H1 (cell line): ENCODE measurements around the gene TNPO2. TPM values are rescaled to one million over a fixed set of nuclear protein-coding genes. Genes with fewer than 3 reads are reported as not detected.

Experiments
- CTCF ChIA-PET: fragments of 300-600 bp; sonication (Branson Sonifier 250); formaldehyde crosslinking; loops from one replicate; lab custom pipeline; 2021; ENCODE audit not compliant: partially characterized antibody; lab: Charles Lee
- POLR2A ChIA-PET: fragments of 300-600 bp; sonication (Branson Sonifier 250); formaldehyde crosslinking; loops from one replicate; lab custom pipeline; 2021; ENCODE audit warnings: inconsistent platforms; ENCODE audit not compliant: partially characterized antibody; lab: Charles Lee
- DNase-seq, 2 experiments: peaks; one replicate each; pipeline versions ENCODE4 v3.0.0 to v3.0.0-alpha.2; 2010 to 2022; ENCODE audit warnings: low spot score in 2 of 2, low read depth in 1 of 2, mixed read lengths in 1 of 2
- FAIRE-seq: peaks from 2 replicates; lab custom pipeline; 2011; peaks lifted over from hg19 to GRCh38; lab: Jason Lieb, UNC
- H2AFZ ChIP-seq: 2 replicates; pipeline ENCODE4 v1.8.1; 2012; ENCODE audit warnings: low read length, inconsistent platforms
- H2AK5ac ChIP-seq: 2 replicates; pipeline ENCODE4 v1.6.1; 2013; ENCODE audit warnings: low read depth, low read length
- H2BK120ac ChIP-seq: replicated peaks from 2 replicates; pipeline ENCODE3; 2013; ENCODE audit warnings: low read depth, low read length, inconsistent platforms
- H2BK12ac ChIP-seq: 2 replicates; pipeline ENCODE4 v1.6.1; 2013; ENCODE audit warnings: low read depth, low read length
- H2BK15ac ChIP-seq: 2 replicates; pipeline ENCODE4 v1.6.1; 2013; ENCODE audit warnings: low read length
- H2BK20ac ChIP-seq: 2 replicates; pipeline ENCODE4 v1.6.1; 2013; ENCODE audit warnings: low read length
- H2BK5ac ChIP-seq: 2 replicates; pipeline ENCODE4 v1.6.1; 2013; ENCODE audit warnings: low read depth, low read length
- H3K14ac ChIP-seq: 2 replicates; pipeline ENCODE4 v1.6.1; 2013; ENCODE audit warnings: inconsistent platforms; ENCODE audit not compliant: insufficient read length
- H3K18ac ChIP-seq: 2 replicates; pipeline ENCODE4 v1.6.1; 2013; ENCODE audit warnings: low read length; ENCODE audit errors: extremely low read depth
- H3K23ac ChIP-seq: 2 replicates; pipeline ENCODE4 v1.6.1; 2013; ENCODE audit warnings: inconsistent platforms; ENCODE audit not compliant: insufficient read length
- H3K23me2 ChIP-seq: 2 replicates; pipeline ENCODE4 v1.6.1; 2013; ENCODE audit warnings: low read depth, low read length
- H3K27ac ChIP-seq: 2 replicates; pipeline ENCODE4 v1.6.1; 2011; ENCODE audit warnings: low read depth, low read length, inconsistent platforms
- H3K27me3 ChIP-seq, 4 experiments: replicated peaks in 1 of 4; 1 replicate in 1 of 4; 2 replicates in 3 of 4; pipeline versions ENCODE4 v1.6.1 to v1.8.1; 2011 to 2013; ENCODE audit warnings: low read length in 3 of 4, mild to moderate bottlenecking in 3 of 4, inconsistent platforms in 2 of 4, mixed read lengths in 2 of 4, moderate library complexity in 1 of 4; ENCODE audit not compliant: control insufficient read depth in 3 of 4, insufficient read depth in 3 of 4; ENCODE audit errors: extremely low read depth in 1 of 4
- H3K36me3 ChIP-seq, 4 experiments: 2 replicates each; pipeline versions ENCODE4 v1.6.1 to v1.8.1; 2011 to 2013; ENCODE audit warnings: mild to moderate bottlenecking in 4 of 4, low read length in 3 of 4, moderate library complexity in 2 of 4, control low read depth in 1 of 4, inconsistent platforms in 1 of 4; ENCODE audit not compliant: insufficient read depth in 4 of 4, control insufficient read depth in 2 of 4
- H3K4ac ChIP-seq: replicated peaks from 2 replicates; pipeline ENCODE3; 2013; ENCODE audit warnings: low read length, low read depth, mixed read lengths, inconsistent platforms; ENCODE audit not compliant: insufficient read length
- H3K4me1 ChIP-seq, 4 experiments: replicated peaks in 1 of 4; 1 replicate in 1 of 4; 2 replicates in 3 of 4; pipeline versions ENCODE4 v1.6.1 to v1.8.1; 2011 to 2013; ENCODE audit warnings: low read length in 3 of 4, inconsistent platforms in 2 of 4, mixed read lengths in 1 of 4; ENCODE audit not compliant: insufficient read depth in 4 of 4, control insufficient read depth in 3 of 4
- H3K4me2 ChIP-seq, 2 experiments: 2 replicates each; pipeline versions ENCODE4 v1.6.1 to v1.8.1; 2011 to 2013; ENCODE audit warnings: low read depth in 2 of 2, low read length in 2 of 2, control low read depth in 1 of 2, inconsistent platforms in 1 of 2, mild to moderate bottlenecking in 1 of 2; ENCODE audit not compliant: insufficient read depth in 1 of 2
- H3K4me3 ChIP-seq, 4 experiments: fragments of 200-600, 300-600 bp in 1 of 4; sonication (generic), shearing (Covaris generic), sonication (Bioruptor Twin) in 1 of 4; 2 replicates each; pipeline versions ENCODE4 v1.5.1 to v1.8.1; 2011 to 2016; ENCODE audit warnings: low read length in 4 of 4, low read depth in 3 of 4, control low read depth in 2 of 4, inconsistent platforms in 2 of 4, mild to moderate bottlenecking in 2 of 4, mixed read lengths in 1 of 4, moderate library complexity in 1 of 4; ENCODE audit not compliant: insufficient read depth in 2 of 4; ENCODE audit errors: extremely low read depth in 1 of 4
- H3K56ac ChIP-seq: replicated peaks from 2 replicates; pipeline ENCODE3; 2013; ENCODE audit warnings: low read depth, mild to moderate bottlenecking, mixed read lengths, low read length, inconsistent platforms; ENCODE audit not compliant: insufficient read length
- H3K79me1 ChIP-seq: 2 replicates; pipeline ENCODE4 v1.6.1; 2013; ENCODE audit warnings: low read depth, low read length, control low read depth
- H3K79me2 ChIP-seq, 2 experiments: 2 replicates each; pipeline versions ENCODE4 v1.6.1 to v1.8.1; 2012 to 2013; ENCODE audit warnings: low read length in 2 of 2, mild to moderate bottlenecking in 2 of 2, inconsistent platforms in 1 of 2; ENCODE audit not compliant: insufficient read depth in 2 of 2, control insufficient read depth in 1 of 2
- H3K9ac ChIP-seq, 4 experiments: replicated peaks in 1 of 4; 1 replicate in 1 of 4; 2 replicates in 3 of 4; pipeline versions ENCODE4 v1.6.1 to v1.8.1; 2011 to 2013; ENCODE audit warnings: low read depth in 3 of 4, low read length in 3 of 4, control low read depth in 2 of 4, mild to moderate bottlenecking in 2 of 4, moderate library complexity in 2 of 4, inconsistent platforms in 1 of 4; ENCODE audit errors: extremely low read depth in 1 of 4
- H3K9me3 ChIP-seq, 2 experiments: 2 replicates each; pipeline versions ENCODE4 v1.6.1 to v1.8.1; 2012 to 2013; ENCODE audit warnings: mild to moderate bottlenecking in 2 of 2, moderate library complexity in 2 of 2, control low read depth in 1 of 2, inconsistent platforms in 1 of 2, low read depth in 1 of 2, low read length in 1 of 2, mixed read lengths in 1 of 2; ENCODE audit not compliant: insufficient read depth in 2 of 2
- H4K20me1 ChIP-seq, 2 experiments: replicated peaks in 1 of 2; 2 replicates each; pipeline versions ENCODE3 to v1.8.1; 2011 to 2013; ENCODE audit warnings: inconsistent platforms in 2 of 2, low read length in 2 of 2, mild to moderate bottlenecking in 1 of 2; ENCODE audit not compliant: insufficient read depth in 2 of 2, control insufficient read depth in 1 of 2
- H4K5ac ChIP-seq: 2 replicates; pipeline ENCODE4 v1.6.1; 2013; ENCODE audit warnings: low read length, low read depth, mixed read lengths, inconsistent platforms; ENCODE audit not compliant: insufficient read length
- H4K8ac ChIP-seq: 2 replicates; pipeline ENCODE4 v1.8.0; 2013; ENCODE audit warnings: mild to moderate bottlenecking, moderate library complexity, low read length, inconsistent platforms; ENCODE audit not compliant: insufficient read depth; ENCODE audit errors: extremely low read depth
- H4K91ac ChIP-seq: replicated peaks from 2 replicates; pipeline ENCODE3; 2013; ENCODE audit warnings: low read length, mixed read lengths, inconsistent platforms; ENCODE audit not compliant: insufficient read length
- CHD2 ChIP-seq: IDR thresholded peaks from 2 replicates; pipeline ENCODE4 v1.6.1; 2012; ENCODE audit warnings: low read length, improper control_type of control experiment
- POU5F1 ChIP-seq: IDR thresholded peaks from 2 replicates; pipeline ENCODE4 v1.6.1; 2011; ENCODE audit warnings: low read depth, mild to moderate bottlenecking, low read length, moderate library complexity
- SIN3A ChIP-seq, 2 experiments: IDR thresholded peaks in 1 of 2; conservative IDR thresholded peaks in 1 of 2; 2 replicates each; pipeline ENCODE4 v1.6.1; 2011 to 2012; ENCODE audit warnings: low read length in 2 of 2, improper control_type of control experiment in 1 of 2, low read depth in 1 of 2, mild to moderate bottlenecking in 1 of 2
- SP1 ChIP-seq: IDR thresholded peaks from 2 replicates; pipeline ENCODE4 v1.6.1; 2011; ENCODE audit warnings: low read depth, low read length
- SP2 ChIP-seq: IDR thresholded peaks from 2 replicates; pipeline ENCODE4 v1.6.1; 2012; ENCODE audit warnings: mild to moderate bottlenecking, low read length, inconsistent platforms
- ZNF274 ChIP-seq: IDR thresholded peaks from 2 replicates; pipeline ENCODE4 v1.7.0; 2012; ENCODE audit warnings: low read length, borderline replicate concordance; ENCODE audit errors: extremely low read depth
- WGBS, 2 experiments: shearing (Covaris generic) in 1 of 2; methylation state at CpG; one replicate each; pipeline versions ENCODE4 v1.1.6 to v1.1.7; 2013 to 2015; ENCODE audit warnings: low lambda C conversion rate in 2 of 2, mixed read lengths in 2 of 2, inconsistent platforms in 1 of 2, low coverage in 1 of 2, missing lambda C conversion rate in 1 of 2; ENCODE audit not compliant: insufficient replicate concordance in 2 of 2, insufficient coverage in 1 of 2, insufficient read length in 1 of 2; ENCODE audit errors: extremely low coverage in 1 of 2, missing lambda C conversion rate in 1 of 2; 5-methylcytosine and 5-hydroxymethylcytosine counted together
- polyA plus RNA-seq, 7 experiments: library from polyadenylated mRNA; depleted of rRNA in 3 of 7; stranded (reverse) in 5 of 7; unstranded in 2 of 7; fragments of >200 nt in 5 of 7; fragments of 200-250 nt in 2 of 7; gene quantifications; 1 replicate in 5 of 7; 2 replicates in 1 of 7; 4 replicates in 1 of 7; pipeline versions ENCODE4 v1.2.1 to v1.2.3, GENCODE V29; 2011 to 2013; ENCODE audit warnings: missing spikeins in 2 of 7, mixed read lengths in 2 of 7
- total RNA-seq: library from RNA; stranded (reverse); fragmentation: NEBNext Ultra II Directional; extraction: Animal tissue kit (Norgen Biotek cat#: 25700); gene quantifications from 2 replicates; pipeline ENCODE4 v1.2.1, GENCODE V29; 2021
- TF ChIP-seq, protein P1 (sequence below): IDR thresholded peaks from 2 replicates; pipeline ENCODE4 v1.6.1; 2012; ENCODE audit warnings: inconsistent platforms

Gene TNPO2
- total and polyA plus RNA-seq, 2 of the 8 experiments (the other 6 are each of a cell fraction or from before 2014, with no cell fraction given): 112 to 121 TPM

- H3K4ac ChIP-seq: no peak overlapping the region
- no peak for FAIRE-seq
- WGBS, 2 experiments: 83% methylated on average over 5 of the region's 6 CpGs; no CpG with 5 or more reads in 1 of the 2 experiments
- no peak overlapping the region for H3K9ac ChIP-seq
- peaks cover 8% of the 10 kb centered on the region for H3K23me2 ChIP-seq
- no peak overlapping the region for H2AK5ac ChIP-seq
- TF ChIP-seq ZNF274 (no peak), SP1 (no peak), POU5F1 (no peak), CHD2 (no peak), SP2 (no peak), SIN3A (conservative IDR thresholded peaks at IDR 0.05 in 1 of 2, IDR thresholded peaks at IDR 0.05 in 1 of 2; ENCODE audit: low read depth in 1 of 2, low read length in 2 of 2) (no peak)
- TF ChIP-seq, protein P1, sequence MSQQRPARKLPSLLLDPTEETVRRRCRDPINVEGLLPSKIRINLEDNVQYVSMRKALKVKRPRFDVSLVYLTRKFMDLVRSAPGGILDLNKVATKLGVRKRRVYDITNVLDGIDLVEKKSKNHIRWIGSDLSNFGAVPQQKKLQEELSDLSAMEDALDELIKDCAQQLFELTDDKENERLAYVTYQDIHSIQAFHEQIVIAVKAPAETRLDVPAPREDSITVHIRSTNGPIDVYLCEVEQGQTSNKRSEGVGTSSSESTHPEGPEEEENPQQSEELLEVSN: no peak
- H2BK20ac ChIP-seq: no peak overlapping the region
- no peak overlapping the region for H3K18ac ChIP-seq
- POLR2A ChIA-PET: interaction anchor here (1.4 to 10.3 kb wide), 6 partner anchors 10 to 45 kb away, joined by 3 to 104 read pairs (median 22); partner anchors contain the start of genes GET3, TNPO2 and TRIR
- H4K8ac ChIP-seq: 0 out of 2 replicates have a peak overlapping the region, but pooled peaks have one; percentile 20
- H3K56ac ChIP-seq: no peak overlapping the region
- no peak overlapping the region for H4K91ac ChIP-seq
- no peak overlapping the region for H3K4me2 ChIP-seq
- no peak overlapping the region for H2BK15ac ChIP-seq
- CTCF ChIA-PET: interaction anchor here (0.8 to 7.3 kb wide), 4 partner anchors 9 to 28 kb away, joined by 3 to 85 read pairs (median 4); partner anchors contain the start of gene HOOK2
- no peak overlapping the region for H3K23ac ChIP-seq
- peaks cover 2 to 16% (median 12%) of the 10 kb centered on the region in 4 experiments; a peak in 6 of 8 replicates for H3K36me3 ChIP-seq
- H3K4me1 ChIP-seq: peaks cover 0 to 10% (median 4%) of the 10 kb centered on the region in 4 experiments; a peak in 4 of 7 replicates
- H3K79me1 ChIP-seq: no peaks in the 10 kb centered on the region
- DNase-seq: no peak
- no peaks in the 10 kb centered on the region; a peak in 3 of 7 replicates for H3K27me3 ChIP-seq
- H3K27ac ChIP-seq: no peak overlapping the region
- H3K9me3 ChIP-seq: no peaks in the 10 kb centered on the region
- H2BK120ac ChIP-seq: no peak overlapping the region
- H4K20me1 ChIP-seq: peaks cover 0 to 4% of the 10 kb centered on the region in 2 experiments
- H3K4me3 ChIP-seq: no peak overlapping the region
- H4K5ac ChIP-seq: no peak overlapping the region
- no peaks in the 10 kb centered on the region for H3K79me2 ChIP-seq
- H2BK5ac ChIP-seq: no peak overlapping the region
- H2AFZ ChIP-seq: no peak overlapping the region
- no peak overlapping the region for H2BK12ac ChIP-seq
- H3K14ac ChIP-seq: no peak overlapping the region
Measured at GRCh38 chr19:12748489-12748888, 24.8 kb upstream of the TNPO2 start.
